ENCODE results near the gene NRSN2. TPM values are rescaled to one million over a fixed set of nuclear protein-coding genes. Genes with fewer than 3 reads are reported as not detected.
A peak's percentile ranks its signal among the peaks of the same experiment; 100 is the strongest.
"Not testable (repeated sequence)": the region's sequence is repeated elsewhere in the genome, so short reads cannot be mapped to it uniquely, and the experiment has no call there.

The NRSN2 gene
- total RNA-seq, 1 donor from 2014 or later: 17.3 TPM

GRCh38 chr20:371755-372542 lies 25.0 kb downstream of the NRSN2 start:
- Histone ChIP-seq H3K27me3 (ENCODE audit: low read depth) (no peaks in the 10 kb centered on the region), H3K9me3 (no peaks in the 10 kb centered on the region), H3K27ac (peak overlapping the region; percentile 66), H3K4me1 (peaks cover 39% of the 10 kb centered on the region), H3K36me3 (no peaks in the 10 kb centered on the region), H3K4me3 (no peak overlapping the region)
- intact Hi-C loops (cut with DNase I): no loop called here
- DNase-seq (peak; percentile 92), ATAC-seq (peak; percentile 90 to 92)
- TF ChIP-seq, protein P1, sequence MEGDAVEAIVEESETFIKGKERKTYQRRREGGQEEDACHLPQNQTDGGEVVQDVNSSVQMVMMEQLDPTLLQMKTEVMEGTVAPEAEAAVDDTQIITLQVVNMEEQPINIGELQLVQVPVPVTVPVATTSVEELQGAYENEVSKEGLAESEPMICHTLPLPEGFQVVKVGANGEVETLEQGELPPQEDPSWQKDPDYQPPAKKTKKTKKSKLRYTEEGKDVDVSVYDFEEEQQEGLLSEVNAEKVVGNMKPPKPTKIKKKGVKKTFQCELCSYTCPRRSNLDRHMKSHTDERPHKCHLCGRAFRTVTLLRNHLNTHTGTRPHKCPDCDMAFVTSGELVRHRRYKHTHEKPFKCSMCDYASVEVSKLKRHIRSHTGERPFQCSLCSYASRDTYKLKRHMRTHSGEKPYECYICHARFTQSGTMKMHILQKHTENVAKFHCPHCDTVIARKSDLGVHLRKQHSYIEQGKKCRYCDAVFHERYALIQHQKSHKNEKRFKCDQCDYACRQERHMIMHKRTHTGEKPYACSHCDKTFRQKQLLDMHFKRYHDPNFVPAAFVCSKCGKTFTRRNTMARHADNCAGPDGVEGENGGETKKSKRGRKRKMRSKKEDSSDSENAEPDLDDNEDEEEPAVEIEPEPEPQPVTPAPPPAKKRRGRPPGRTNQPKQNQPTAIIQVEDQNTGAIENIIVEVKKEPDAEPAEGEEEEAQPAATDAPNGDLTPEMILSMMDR (IDR thresholded peaks at IDR 0.05): no peak

DNA sequence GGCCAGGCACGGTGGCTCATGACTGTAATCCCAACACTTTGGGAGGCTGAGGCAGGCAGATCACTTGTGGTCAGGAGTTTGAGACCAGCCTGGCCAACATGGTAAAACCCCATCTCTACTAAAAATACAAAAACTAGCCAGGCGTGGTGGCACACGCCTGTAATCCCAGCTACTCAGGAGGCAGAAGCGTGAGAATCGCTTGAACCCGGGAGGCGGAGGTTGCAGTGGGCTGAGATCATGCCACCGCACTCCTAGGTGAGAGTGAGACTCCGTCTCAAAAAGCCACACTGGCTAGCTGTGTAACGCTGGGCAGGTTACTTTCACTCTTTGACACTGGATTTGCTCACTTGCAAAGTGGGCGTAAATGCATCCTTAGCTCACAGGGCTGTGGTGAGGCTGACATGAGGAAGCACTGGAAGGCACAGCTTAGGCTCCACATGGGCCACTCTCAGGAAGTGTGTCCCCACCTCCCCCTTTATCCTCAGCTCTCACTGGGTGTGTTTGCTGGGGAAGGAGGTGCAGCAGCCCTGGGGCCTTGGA lies 25.7 kb downstream of the NRSN2 start:
- H3K27me3 ChIP-seq (ENCODE audit: low read depth); DNase-seq; intact Hi-C loops (cut with DNase I); H3K4me3 ChIP-seq; H3K36me3 ChIP-seq; H3K9me3 ChIP-seq: not testable (repeated sequence)
- peak; percentile 20 to 56 for ATAC-seq
- Histone ChIP-seq H3K4me1 (peaks cover 39% of the 10 kb centered on the region), H3K27ac (peak overlapping the region; percentile 66)

DNA sequence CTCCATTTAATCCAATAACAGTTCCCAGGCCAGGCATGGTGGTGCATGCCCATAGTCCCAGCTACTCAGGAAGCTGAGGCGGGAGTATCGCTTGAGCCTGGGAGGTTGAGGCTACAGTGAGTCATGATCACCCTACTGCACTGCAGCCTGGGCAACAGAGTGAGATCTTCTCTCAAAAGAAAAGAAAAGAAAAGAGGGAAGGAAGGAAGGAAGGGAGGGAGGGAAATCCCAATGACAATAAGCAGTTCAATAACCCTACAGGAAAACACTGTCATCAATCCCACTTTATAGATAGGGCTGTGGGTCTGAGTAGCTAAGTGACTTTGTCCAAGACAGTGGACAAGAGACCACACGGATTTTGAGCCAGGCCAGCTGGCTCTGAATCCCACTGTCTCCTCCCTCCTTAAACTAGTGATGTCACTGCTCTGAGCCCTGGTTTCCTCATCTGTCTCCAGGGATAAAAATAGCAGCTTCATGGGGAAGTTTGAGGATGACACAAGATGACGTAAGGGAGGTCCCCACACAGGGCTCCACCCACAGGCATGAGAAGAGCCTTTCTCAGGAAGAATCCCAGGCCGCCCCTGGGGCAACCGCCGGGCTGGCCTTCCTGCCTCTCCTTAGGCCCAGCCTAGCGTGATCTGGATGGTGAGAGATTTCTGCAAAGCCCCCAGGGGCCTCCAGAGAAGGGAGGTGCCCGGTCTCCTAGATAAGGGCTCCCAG lies 26.4 kb downstream of the NRSN2 start:
- ATAC-seq (peak; percentile 33 to 58), DNase-seq (peak; percentile 67)
- peak overlapping the region; percentile 66 for H3K27ac ChIP-seq
- H3K4me1 ChIP-seq: peaks cover 39% of the 10 kb centered on the region
- intact Hi-C loops (cut with DNase I): no loop called here
- no peak overlapping the region for H3K4me3 ChIP-seq
- no peaks in the 10 kb centered on the region for H3K9me3 ChIP-seq
- H3K27me3 ChIP-seq (ENCODE audit: low read depth): no peaks in the 10 kb centered on the region
- TF ChIP-seq, protein P1 (IDR thresholded peaks at IDR 0.05): no peak
- H3K36me3 ChIP-seq: no peaks in the 10 kb centered on the region

GRCh38 chr20:375265-375889 lies 28.5 kb downstream of the NRSN2 start:
- TF ChIP-seq, protein P1 (IDR thresholded peaks at IDR 0.05): no peak
- Histone ChIP-seq H3K27ac (no peak overlapping the region), H3K27me3 (ENCODE audit: low read depth) (no peaks in the 10 kb centered on the region), H3K9me3 (no peaks in the 10 kb centered on the region), H3K4me1 (peaks cover 32% of the 10 kb centered on the region), H3K36me3 (no peaks in the 10 kb centered on the region), H3K4me3 (no peak overlapping the region)
- ATAC-seq (no peak), DNase-seq (no peak)
- intact Hi-C loops (cut with DNase I): no loop called here

DNA sequence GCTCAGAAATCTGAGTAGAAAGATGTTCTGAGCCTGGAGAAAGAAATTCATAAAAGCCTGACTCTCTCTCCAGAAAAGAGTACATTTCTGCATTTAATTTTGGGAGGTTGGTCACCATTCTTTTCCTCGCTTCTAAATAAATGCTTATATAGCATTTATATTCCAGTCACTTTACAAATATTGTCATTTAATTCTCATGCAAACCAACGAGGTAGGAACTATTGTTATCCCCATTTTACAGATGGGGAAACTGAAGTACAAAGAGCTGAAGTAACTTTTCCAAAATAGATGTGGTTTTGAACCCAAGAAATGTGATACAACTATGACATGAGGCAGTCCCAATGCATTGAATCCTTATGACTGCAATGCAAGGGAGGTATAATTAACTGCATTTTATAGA lies 29.2 kb downstream of the NRSN2 start:
- DNase-seq (no peak), ATAC-seq (no peak)
- Histone ChIP-seq H3K36me3 (no peaks in the 10 kb centered on the region), H3K27me3 (ENCODE audit: low read depth) (no peaks in the 10 kb centered on the region), H3K9me3 (no peaks in the 10 kb centered on the region), H3K4me3 (no peak overlapping the region), H3K27ac (no peak overlapping the region), H3K4me1 (peaks cover 25% of the 10 kb centered on the region)
- intact Hi-C loops (cut with DNase I): no loop called here
- TF ChIP-seq, protein P1 (IDR thresholded peaks at IDR 0.05): no peak

All from lower lobe of right lung (tissue), 2 donors.